Thyroid gland (tissue), 4 donors: Measurements from ENCODE around the gene TEX48.

ENCODE experiments used
- POLR2A ChIP-seq, 2 donors: fragments of 450-650 bp; IDR thresholded peaks; one replicate each; pipeline ENCODE4 v1.6.1; 2017; ENCODE audit warnings: antibody characterized with exemption in 2 of 2, mild to moderate bottlenecking in 2 of 2, moderate library complexity in 1 of 2
- TF ChIP-seq, protein P1 (sequence below), 6 experiments: fragments of 200-600 bp in 3 of 6; fragments of 450-650 bp in 3 of 6; sonication (generic) in 3 of 6; IDR thresholded peaks; one replicate each; pipeline ENCODE4 v1.5.1; 2016 to 2019; ENCODE audit warnings: antibody characterized with exemption in 6 of 6, mild to moderate bottlenecking in 2 of 6, inconsistent platforms in 1 of 6, moderate library complexity in 1 of 6

DNA sequence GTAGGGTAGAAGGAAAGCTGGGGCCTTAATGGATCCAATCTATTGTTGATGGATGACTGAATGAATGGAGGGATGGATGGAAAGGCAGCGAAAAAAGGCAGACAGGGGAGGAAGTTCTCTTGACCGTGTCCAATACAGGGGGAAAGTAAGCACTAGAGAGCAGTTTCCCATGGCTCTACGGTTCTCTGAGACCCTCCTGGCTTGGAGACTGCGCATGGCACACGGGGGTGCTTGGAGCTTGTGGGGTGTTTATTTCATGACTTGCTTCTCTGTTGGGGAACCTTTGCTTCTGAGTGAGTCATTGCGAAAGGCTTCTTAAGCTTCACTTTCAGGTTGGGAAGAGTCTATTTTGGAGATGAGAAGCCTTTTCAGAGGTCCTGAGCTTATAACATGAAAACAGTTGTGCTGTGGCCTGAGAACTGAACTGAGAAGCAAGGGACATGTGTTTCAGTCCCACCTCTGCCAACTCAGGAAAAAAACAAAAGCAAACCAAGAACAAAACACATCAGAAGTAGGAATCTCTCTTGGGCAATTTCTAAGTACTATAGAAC, 12.8 kb upstream of the TEX48 start:
- TF ChIP-seq, protein P1, sequence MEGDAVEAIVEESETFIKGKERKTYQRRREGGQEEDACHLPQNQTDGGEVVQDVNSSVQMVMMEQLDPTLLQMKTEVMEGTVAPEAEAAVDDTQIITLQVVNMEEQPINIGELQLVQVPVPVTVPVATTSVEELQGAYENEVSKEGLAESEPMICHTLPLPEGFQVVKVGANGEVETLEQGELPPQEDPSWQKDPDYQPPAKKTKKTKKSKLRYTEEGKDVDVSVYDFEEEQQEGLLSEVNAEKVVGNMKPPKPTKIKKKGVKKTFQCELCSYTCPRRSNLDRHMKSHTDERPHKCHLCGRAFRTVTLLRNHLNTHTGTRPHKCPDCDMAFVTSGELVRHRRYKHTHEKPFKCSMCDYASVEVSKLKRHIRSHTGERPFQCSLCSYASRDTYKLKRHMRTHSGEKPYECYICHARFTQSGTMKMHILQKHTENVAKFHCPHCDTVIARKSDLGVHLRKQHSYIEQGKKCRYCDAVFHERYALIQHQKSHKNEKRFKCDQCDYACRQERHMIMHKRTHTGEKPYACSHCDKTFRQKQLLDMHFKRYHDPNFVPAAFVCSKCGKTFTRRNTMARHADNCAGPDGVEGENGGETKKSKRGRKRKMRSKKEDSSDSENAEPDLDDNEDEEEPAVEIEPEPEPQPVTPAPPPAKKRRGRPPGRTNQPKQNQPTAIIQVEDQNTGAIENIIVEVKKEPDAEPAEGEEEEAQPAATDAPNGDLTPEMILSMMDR (IDR thresholded peaks at IDR 0.05): no peak
- TF ChIP-seq POLR2A (IDR thresholded peaks at IDR 0.05): no peak
